ENCODE results near the gene NUP107.

NUP107 gene

DNA sequence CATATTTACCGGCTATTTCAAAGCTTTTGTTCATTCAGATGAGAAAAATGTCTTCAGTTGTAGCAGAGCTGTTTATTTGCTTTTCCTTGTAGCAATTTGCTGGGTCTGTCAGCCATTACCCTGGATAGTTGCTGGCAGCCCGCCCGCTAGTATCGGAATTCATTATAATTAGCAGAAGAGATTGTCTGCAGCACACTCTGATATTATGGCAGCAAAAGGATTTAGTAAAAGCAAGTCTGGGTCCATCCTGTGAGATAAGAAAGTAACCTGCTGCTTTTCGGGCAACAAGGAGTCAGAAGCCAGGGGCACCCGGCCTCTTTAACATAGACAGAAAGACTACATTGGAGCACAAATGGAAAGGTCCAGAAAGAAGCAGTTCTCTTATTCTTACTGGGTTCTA lies 53.1 kb downstream of the NUP107 start:
- DNase-seq (ENCODE audit: low spot score), result no peak

GRCh38 chr12:68743356-68743755 lies 56.6 kb downstream of the NUP107 start:
- no peak for DNase-seq (ENCODE audit: low spot score)

- DNase-seq (ENCODE audit: low spot score), result no peak
Observed at GRCh38 chr12:68745376-68745903, 58.7 kb downstream of the NUP107 start.

DNA sequence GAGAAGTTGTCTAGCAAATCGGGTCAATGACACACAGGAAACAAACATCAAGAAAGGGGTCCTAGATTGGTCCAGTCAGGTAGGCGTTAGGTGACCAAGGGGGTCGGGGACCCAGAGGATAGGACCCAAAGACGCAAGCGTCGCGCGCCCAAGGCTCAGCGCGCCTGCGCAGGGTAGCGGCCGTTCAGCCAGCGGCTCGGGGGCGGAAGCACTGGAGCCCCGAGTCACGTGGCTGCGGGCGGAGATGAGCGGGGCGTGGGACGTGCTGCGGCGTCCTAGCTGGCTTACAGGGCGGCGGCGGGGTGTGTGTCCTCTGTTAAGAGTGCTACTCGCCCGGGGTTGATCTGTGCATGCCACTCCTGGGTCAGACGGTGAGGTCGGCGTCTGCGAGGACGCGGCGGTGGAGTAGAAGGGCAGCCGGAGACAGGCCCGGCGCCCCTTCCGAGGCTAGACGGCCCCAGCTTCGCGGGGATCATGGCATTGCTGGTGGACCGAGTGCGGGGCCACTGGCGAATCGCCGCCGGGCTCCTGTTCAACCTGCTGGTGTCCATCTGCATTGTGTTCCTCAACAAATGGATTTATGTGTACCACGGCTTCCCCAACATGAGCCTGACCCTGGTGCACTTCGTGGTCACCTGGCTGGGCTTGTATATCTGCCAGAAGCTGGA lies 59.3 kb downstream of the NUP107 start, which contains the start of gene SLC35E3:
TSS of gene SLC35E3 (plus strand) at position 273 of the 668 bp plus-strand sequence. CDS start at position 475, 202 bp downstream.
- DNase-seq (ENCODE audit: low spot score), result peak; percentile 94

DNA sequence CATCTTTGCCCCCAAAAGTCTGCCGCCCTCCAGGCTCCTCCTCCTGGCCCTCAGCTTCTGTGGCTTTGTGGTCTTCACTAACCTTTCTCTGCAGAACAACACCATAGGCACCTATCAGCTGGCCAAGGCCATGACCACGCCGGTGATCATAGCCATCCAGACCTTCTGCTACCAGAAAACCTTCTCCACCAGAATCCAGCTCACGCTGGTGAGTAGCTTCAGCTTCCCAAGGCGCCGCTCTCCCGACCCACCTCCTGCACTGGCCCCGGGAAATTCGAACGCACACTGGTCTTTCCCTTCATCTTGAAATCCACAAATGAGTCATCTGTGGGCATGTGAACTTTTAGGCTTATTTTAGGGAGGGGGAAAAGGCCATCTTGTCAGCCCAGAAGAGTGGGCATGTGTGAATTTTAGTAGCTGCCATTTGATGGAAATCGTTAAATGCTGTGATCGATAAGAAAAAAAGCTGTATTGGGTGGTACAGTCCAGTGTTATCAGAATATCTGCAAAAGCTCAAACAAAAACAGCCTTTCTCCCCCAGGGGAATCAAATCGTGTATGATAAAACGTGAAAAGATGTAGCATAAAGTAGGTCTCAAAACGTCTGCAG lies 59.9 kb downstream of the NUP107 start:
- DNase-seq (ENCODE audit: low spot score), result peak; percentile 51

DNA sequence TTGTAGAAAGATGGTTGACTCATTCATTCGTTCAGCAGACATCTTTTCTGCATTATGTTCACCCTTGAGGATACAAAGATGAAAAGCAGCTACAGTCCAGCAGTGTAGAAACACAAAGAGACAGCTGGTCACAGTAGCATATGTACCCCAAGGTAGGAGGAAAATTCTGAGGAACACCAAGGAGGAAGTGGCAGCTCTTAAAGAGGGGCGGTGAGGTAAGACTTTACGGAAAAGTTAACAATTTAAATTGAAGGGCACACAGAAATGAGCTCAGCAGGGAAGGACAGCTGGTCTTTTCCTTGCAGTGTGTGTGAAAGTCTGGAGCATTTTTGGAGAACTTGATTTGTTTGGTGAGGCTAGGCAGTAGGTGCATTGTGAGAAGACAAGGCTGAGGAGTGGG lies 62.7 kb downstream of the NUP107 start:
- DNase-seq (ENCODE audit: low spot score), result no peak

- no peak for DNase-seq (ENCODE audit: low spot score)
Observed at GRCh38 chr12:68749861-68750260, 63.1 kb downstream of the NUP107 start.

DNA sequence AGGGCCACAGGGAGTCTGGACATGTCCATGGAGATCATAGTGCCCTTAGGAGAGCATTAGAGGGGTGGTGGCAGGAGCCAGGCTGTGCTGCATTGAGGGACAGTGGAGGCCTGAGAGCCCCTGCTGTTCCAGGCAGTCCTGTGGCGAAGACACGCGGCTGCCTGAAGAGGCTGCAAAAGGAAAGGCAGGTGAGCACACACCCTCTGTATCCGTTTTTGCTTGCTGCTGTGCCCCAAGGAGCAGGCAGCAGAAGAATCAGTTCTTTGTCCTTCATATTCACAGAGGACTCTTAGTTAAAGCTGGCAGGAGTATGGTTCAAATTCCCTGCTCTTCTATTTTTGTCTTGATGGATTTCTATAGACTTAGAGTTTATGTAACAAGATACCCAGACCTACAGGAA lies 63.7 kb downstream of the NUP107 start:
- no peak for DNase-seq (ENCODE audit: low spot score)

GRCh38 chr12:68755536-68756243 lies 68.9 kb downstream of the NUP107 start:
- no peak for DNase-seq (ENCODE audit: low spot score)

DNA sequence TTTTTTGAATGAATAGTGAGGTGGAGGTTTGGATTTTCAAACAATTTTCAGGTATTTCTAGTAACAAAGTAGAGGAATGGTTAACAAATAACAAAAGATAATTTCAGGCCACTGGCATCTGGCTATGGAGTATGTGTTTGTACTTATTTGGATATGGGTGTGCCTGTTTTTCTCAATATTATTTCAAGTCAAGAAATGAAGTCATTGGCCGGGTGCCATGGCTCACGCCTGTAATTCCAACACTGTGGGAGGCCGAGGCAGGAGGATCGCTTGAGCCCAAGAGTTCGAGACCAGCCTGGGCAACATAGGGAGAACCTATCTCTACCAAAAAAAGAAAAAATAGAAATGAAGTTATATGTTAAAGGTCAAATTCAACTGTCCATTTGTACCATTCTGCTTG lies 73.1 kb downstream of the NUP107 start:
- no peak for DNase-seq (ENCODE audit: low spot score)

DNA sequence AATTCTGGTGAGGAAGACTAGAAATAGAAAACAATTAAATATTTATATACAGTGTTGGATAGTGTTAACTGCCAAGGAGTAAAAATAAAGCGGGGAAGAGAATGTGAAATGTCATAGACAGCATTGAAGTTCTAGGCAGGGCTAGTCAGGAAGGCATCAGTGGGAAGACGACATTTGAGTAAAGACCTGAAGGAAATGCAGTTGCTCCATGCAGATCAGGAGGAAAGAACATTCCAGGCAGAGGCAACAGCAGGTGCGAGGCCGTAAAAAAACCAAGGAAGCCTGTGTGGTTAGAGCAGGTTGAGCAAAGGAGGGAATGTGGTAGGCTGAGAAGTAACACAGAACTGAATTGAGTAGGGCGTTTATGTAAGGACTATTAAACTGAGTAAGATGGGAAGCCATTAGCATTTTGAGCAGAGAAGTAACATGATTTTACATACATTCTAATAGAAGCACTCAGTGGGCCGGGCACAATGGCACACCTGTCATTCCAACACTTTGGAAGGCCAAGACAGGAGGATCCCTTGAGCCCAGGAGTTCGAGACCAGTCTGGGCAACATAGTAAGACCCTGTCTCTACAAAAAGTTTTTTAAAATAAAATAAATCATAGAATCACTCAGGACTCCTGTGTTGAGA lies 74.1 kb downstream of the NUP107 start:
- DNase-seq (ENCODE audit: low spot score), result no peak

DNA sequence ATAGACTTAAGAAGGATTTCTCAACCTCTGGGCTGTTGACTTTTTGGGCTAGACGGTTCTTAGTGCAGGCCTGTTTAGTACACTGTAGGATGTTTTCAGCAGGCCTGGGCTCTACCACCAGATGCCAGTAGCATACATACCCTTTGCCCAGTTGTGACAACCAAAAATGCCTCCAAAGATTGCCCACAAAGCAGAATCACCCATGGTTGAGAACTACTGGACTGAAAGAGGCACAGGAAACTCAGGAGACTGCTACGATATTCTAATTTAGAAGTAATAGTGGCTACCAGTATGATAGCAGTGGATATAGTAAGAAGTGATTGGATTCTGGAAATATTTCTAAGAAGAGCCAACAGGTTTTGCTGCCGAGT lies 74.6 kb downstream of the NUP107 start:
- DNase-seq (ENCODE audit: low spot score), result no peak

GRCh38 chr12:68761901-68762630 lies 75.3 kb downstream of the NUP107 start:
- DNase-seq (ENCODE audit: low spot score), result no peak

- no peak for DNase-seq (ENCODE audit: low spot score)
Observed at GRCh38 chr12:68762691-68763090, 75.9 kb downstream of the NUP107 start.

DNA sequence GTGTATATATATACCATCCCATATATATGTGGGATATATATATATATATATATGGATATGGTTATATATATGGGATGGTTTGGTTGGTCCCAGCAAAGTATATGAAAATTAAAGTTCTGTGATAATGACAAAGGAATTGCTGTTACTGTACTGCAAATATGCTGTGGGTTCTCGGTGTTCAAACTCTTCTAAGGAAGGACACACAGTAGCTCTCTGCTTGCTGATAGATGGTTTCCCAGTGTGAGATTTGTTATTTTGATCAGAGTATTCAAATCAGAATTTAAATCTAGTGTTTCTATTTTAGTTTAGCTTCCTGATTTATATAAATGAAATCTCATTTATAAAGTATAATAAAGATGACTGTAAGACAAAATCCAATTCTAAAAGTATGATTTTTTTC lies 78.9 kb downstream of the NUP107 start:
- no peak for DNase-seq (ENCODE audit: low spot score)

DNA sequence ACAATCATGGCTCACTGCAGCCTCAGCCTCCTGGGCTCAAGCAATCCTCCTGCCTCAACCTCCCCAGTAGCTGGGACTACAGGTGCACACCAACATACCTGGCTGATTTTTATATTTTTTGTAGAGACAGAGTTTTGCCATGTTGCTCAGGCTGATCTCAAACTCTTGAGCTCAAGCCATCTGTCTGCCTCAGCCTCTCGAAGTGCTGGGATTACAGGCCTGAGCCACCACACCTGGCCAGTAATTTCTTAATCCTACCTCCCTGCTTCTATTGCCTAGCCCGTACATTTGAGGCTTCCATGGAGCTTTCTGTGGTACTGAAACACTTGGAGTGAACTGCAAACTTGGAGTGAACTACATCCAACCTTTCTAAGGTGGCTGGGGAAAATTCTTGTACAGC lies 79.9 kb downstream of the NUP107 start:
- DNase-seq (ENCODE audit: low spot score), result no peak

GRCh38 chr12:68767191-68767590 lies 80.4 kb downstream of the NUP107 start:
- DNase-seq (ENCODE audit: low spot score), result no peak

- no peak for DNase-seq (ENCODE audit: low spot score)
Observed at GRCh38 chr12:68768431-68768939, 81.7 kb downstream of the NUP107 start.

GRCh38 chr12:68769941-68770340 lies 83.2 kb downstream of the NUP107 start:
- no peak for DNase-seq (ENCODE audit: low spot score)

- no peak for DNase-seq (ENCODE audit: low spot score)
Observed at GRCh38 chr12:68771223-68771925, 84.6 kb downstream of the NUP107 start.

DNA sequence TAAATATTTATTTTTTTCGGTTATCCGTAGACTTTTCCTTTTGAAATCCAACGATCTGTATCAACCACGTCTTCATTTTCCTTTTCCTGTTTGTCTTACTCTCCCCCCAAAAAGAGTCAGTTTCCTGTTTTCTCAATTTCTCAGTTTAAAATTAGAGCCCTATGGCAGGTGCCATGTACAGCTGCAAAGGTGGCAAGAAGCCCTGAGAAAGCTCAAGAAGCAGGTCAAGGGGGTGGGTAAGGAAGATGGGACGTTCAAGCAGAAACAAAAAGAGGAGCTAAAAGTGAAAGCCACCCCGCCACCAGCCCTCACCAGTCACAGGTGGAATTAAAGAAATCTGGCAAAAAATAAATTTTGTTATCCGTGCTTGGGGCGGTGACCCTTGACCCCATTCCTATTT lies 85.9 kb downstream of the NUP107 start:
- DNase-seq (ENCODE audit: low spot score), result no peak

Measured in activated CD4-positive, alpha-beta T cell treated with anti-CD3 and anti-CD28 coated beads, Interleukin-2, Interleukin-4, amounts not matched to agents 100 ng/mL and 50 ng/mL, durations not matched to agents 16 hours and 8 hours (primary cell).